ENCODE results near the gene GUCY1A2. TPM values are rescaled to one million over a fixed set of nuclear protein-coding genes. Genes with fewer than 3 reads are reported as not detected.

The GUCY1A2 gene
- total RNA-seq, 2 donors from 2014 or later = 3.7 to 5.3 TPM

DNA sequence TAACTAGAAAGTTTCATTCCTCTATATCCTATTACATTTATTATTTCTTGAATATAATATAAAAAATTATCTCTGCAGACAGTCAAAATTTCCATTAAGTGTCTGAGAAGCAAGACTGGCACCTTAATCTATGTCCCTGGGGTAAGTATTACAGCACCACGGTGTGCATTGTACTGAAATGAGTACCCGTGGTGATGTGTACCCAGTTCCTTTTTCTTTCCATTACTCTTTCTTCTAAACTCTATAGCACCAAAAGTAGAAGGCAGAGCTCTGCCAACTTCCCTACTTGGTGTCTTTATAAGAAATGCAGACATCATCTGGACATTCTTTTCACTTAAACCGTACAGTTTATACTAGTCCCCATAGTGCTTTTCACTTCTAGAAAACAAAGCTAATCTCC is 161.7 kb downstream of the GUCY1A2 start:
- WGBS, 2 experiments (ENCODE audit: insufficient coverage in 1 of 2, insufficient read length in 1 of 2) = 82 to 86% methylated on average over 2 to 3 of the region's 3 CpGs
- H3K36me3 ChIP-seq (ENCODE audit: control insufficient read depth, insufficient read depth, low read length) = no peaks in the 10 kb centered on the region
- no peaks in the 10 kb centered on the region for H3K4me1 ChIP-seq (ENCODE audit: control insufficient read depth, insufficient read depth, low read length)
- no peaks in the 10 kb centered on the region for H3K27me3 ChIP-seq (ENCODE audit: control insufficient read depth, insufficient read depth, low read length, poor library complexity, severe bottlenecking)
- no peak overlapping the region for H3K4me3 Mint-ChIP-seq
- H3K9ac ChIP-seq (ENCODE audit: extremely low read depth, low read length, poor library complexity, severe bottlenecking) = no peak overlapping the region
- peaks cover 5% of the 10 kb centered on the region for H3K9me3 Mint-ChIP-seq
- peaks cover 9% of the 10 kb centered on the region for H3K4me1 Mint-ChIP-seq
- H3K9me3 ChIP-seq (ENCODE audit: control insufficient read depth, low read length) = peaks cover 6% of the 10 kb centered on the region
- H3K4me3 ChIP-seq (ENCODE audit: low read length) = no peak overlapping the region
- H3K36me3 Mint-ChIP-seq (ENCODE audit: low read depth) = no peaks in the 10 kb centered on the region
- no peak overlapping the region for H3K27ac ChIP-seq (ENCODE audit: low read depth, low read length)
- DNase-seq = no peak
- H3K27me3 Mint-ChIP-seq (ENCODE audit: insufficient read depth) = no peaks in the 10 kb centered on the region
- TF ChIP-seq, protein P1, sequence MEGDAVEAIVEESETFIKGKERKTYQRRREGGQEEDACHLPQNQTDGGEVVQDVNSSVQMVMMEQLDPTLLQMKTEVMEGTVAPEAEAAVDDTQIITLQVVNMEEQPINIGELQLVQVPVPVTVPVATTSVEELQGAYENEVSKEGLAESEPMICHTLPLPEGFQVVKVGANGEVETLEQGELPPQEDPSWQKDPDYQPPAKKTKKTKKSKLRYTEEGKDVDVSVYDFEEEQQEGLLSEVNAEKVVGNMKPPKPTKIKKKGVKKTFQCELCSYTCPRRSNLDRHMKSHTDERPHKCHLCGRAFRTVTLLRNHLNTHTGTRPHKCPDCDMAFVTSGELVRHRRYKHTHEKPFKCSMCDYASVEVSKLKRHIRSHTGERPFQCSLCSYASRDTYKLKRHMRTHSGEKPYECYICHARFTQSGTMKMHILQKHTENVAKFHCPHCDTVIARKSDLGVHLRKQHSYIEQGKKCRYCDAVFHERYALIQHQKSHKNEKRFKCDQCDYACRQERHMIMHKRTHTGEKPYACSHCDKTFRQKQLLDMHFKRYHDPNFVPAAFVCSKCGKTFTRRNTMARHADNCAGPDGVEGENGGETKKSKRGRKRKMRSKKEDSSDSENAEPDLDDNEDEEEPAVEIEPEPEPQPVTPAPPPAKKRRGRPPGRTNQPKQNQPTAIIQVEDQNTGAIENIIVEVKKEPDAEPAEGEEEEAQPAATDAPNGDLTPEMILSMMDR (conservative IDR thresholded peaks at IDR 0.05) = no peak
- no peak overlapping the region for H3K27ac Mint-ChIP-seq

DNA sequence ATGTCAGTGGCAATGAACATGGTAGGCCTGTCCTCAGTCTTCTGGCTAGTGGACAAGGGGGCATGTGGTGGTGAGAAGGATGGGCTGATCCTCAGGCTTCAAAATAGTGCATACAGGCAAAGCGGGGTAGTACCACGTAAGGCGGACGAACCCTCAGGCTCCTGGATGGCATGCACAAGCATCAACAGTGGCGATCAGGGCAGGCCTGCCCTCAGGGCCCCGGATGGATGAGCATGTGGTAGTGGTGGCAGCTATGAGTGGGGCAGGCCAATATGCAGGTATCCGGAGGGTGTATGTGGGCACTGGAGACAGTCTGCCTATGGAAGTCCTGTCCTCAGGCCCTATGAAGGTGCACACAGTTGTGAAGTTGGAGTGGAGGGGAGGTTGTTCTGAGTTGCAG is 163.8 kb downstream of the GUCY1A2 start:
- Mint-ChIP-seq H3K27me3 (ENCODE audit: insufficient read depth) (peaks cover 1% of the 10 kb centered on the region), H3K27ac (no peak overlapping the region), H3K36me3 (ENCODE audit: low read depth) (no peaks in the 10 kb centered on the region), H3K4me3 (no peak overlapping the region), H3K4me1 (peaks cover 6% of the 10 kb centered on the region), H3K9me3 (peaks cover 5% of the 10 kb centered on the region)
- H3K27me3 ChIP-seq (ENCODE audit: control insufficient read depth, insufficient read depth, low read length, poor library complexity, severe bottlenecking) = no peaks in the 10 kb centered on the region
- H3K9ac ChIP-seq (ENCODE audit: extremely low read depth, low read length, poor library complexity, severe bottlenecking) = no peak overlapping the region
- no peaks in the 10 kb centered on the region for H3K4me1 ChIP-seq (ENCODE audit: control insufficient read depth, insufficient read depth, low read length)
- peaks cover 6% of the 10 kb centered on the region for H3K9me3 ChIP-seq (ENCODE audit: control insufficient read depth, low read length)
- no peak overlapping the region for H3K4me3 ChIP-seq (ENCODE audit: low read length)
- TF ChIP-seq, protein P1 (conservative IDR thresholded peaks at IDR 0.05) = no peak
- no peak for DNase-seq
- WGBS, 2 experiments (ENCODE audit: insufficient coverage in 1 of 2, insufficient read length in 1 of 2) = 95% methylated on average over 7 of the region's 7 CpGs; no CpG with 5 or more reads in 1 of the 2 experiments
- H3K36me3 ChIP-seq (ENCODE audit: control insufficient read depth, insufficient read depth, low read length) = no peaks in the 10 kb centered on the region
- H3K27ac ChIP-seq (ENCODE audit: low read depth, low read length) = no peak overlapping the region

DNA sequence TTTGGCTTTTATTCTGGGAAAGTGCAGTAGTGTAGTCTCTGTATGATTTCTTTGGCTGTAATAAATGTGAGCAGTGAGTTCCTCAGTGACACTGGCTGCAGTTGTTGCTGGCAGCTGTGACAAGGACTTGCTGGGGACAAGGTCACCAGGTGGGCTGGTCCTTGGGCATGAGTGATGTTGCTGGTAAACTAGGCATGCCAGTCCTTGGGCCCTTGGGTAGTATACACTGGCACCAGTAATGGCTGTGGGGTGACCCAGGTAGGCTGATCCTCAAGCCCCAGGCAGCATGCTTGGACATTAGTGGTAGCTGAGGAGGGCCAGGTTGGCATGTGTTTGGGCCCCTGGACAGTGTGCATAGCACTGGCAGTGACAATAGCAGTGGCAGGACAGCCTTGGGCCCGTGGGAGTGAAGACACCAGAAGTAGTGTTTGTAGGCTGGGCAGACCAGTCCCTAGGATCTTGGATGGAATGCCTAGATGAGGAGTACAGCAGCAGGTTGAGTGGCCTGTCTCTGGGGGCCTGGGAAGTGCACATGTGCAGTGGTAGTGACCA is 164.3 kb downstream of the GUCY1A2 start:
- no peak overlapping the region for H3K4me3 Mint-ChIP-seq

More for the DNA sequence above, 164.3 kb downstream of the GUCY1A2 start:
- no peak overlapping the region for H3K27ac ChIP-seq (ENCODE audit: low read depth, low read length)
- Mint-ChIP-seq H3K36me3 (ENCODE audit: low read depth) (no peaks in the 10 kb centered on the region), H3K4me1 (peaks cover 6% of the 10 kb centered on the region), H3K27ac (no peak overlapping the region), H3K27me3 (ENCODE audit: insufficient read depth) (peaks cover 1% of the 10 kb centered on the region), H3K9me3 (peaks cover 5% of the 10 kb centered on the region)
- WGBS, 2 experiments (ENCODE audit: insufficient coverage in 1 of 2, insufficient read length in 1 of 2) = 89% methylated on average over 1 of the region's 1 CpG; no CpG with 5 or more reads in 1 of the 2 experiments
- H3K27me3 ChIP-seq (ENCODE audit: control insufficient read depth, insufficient read depth, low read length, poor library complexity, severe bottlenecking) = no peaks in the 10 kb centered on the region
- TF ChIP-seq, protein P1 (conservative IDR thresholded peaks at IDR 0.05) = no peak
- no peaks in the 10 kb centered on the region for H3K36me3 ChIP-seq (ENCODE audit: control insufficient read depth, insufficient read depth, low read length)
- H3K4me1 ChIP-seq (ENCODE audit: control insufficient read depth, insufficient read depth, low read length) = no peaks in the 10 kb centered on the region
- no peak overlapping the region for H3K9ac ChIP-seq (ENCODE audit: extremely low read depth, low read length, poor library complexity, severe bottlenecking)
- peaks cover 6% of the 10 kb centered on the region for H3K9me3 ChIP-seq (ENCODE audit: control insufficient read depth, low read length)
- no peak overlapping the region for H3K4me3 ChIP-seq (ENCODE audit: low read length)
- DNase-seq = no peak

Data from endodermal cell (in vitro differentiated cells).